HG03457 (cell line): Measurements from ENCODE around the gene SYT1.

Source experiments
- ATAC-seq: cut with Tn5 transposase; IDR thresholded peaks from one replicate; pipeline ENCODE4 v1.9.1; 2021; ENCODE audit warnings: moderate number of reproducible peaks; ENCODE audit not compliant: unreplicated experiment

The SYT1 gene

DNA sequence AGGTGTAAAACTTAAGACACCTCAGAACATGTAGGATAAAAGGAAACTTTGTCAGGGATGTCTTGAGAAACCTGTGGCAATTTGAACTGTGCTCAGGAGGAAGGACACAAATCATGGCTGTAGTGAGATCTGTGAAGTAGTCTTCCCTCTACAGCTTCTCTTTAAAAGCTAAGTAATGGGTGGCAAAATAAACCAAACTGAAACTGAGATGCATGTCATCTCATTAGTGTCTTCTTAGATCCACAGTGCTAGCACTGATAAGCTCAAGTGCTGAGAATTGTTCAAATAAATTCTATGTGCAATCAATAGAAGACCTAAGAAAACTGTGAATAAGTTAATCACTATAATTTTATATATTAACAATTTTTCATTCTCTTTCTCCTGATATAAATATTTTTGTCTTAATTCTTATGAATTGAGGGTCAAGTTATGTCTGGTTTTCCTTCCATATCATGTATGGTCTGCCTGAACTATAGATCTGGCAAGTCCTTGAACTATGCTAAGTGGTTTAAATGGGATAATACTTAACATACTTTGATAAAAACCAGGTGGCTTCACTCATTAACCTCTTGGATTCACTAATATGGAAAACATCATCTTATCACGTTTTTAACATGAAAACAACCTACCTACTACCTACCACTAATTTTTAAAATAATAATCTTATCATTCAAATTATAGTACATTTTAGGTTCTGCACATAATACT lies 27.2 kb downstream of the SYT1 start:
- no peak for ATAC-seq

DNA sequence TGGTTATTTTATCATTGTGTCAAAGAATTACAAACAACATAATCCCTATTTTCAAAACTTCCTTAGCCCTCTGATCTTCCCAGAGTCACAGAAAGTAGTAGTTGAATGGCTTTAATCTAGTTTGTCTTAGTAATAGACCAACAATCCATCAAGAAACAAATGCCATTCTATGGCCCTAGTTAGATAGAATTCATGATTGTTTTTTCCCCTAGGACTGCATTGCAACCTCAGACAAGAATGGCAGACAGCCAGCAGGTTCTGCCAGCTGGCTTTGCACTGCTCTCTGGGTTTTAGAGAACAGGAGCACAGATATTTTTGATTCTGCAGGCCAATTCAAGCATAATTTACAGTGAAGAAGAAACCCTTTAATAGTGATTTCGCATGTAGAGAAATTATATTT lies 33.8 kb downstream of the SYT1 start:
- ATAC-seq = no peak

DNA sequence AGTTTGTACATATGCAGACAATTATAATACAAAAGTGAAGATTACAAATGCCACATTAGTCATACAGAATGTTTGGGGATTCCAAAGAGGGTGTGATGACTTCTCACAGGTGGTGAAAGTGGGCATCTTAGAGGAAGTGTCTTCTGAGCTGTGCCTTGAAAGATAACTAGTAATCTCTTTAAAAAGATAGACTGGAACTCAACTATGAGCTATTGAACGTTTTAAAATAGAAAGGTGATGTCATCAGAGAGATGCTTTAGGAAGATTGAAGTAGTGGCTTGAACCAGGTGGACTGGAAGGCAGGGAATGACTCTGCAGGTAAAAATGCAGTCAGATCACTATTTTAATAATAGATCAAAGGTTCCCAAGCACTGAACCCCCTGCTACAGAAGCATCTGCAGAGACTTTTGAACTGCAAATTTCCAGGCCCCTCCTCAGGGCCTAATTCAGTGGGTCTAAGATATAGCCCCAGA lies 50.3 kb downstream of the SYT1 start:
- ATAC-seq = no peak

DNA sequence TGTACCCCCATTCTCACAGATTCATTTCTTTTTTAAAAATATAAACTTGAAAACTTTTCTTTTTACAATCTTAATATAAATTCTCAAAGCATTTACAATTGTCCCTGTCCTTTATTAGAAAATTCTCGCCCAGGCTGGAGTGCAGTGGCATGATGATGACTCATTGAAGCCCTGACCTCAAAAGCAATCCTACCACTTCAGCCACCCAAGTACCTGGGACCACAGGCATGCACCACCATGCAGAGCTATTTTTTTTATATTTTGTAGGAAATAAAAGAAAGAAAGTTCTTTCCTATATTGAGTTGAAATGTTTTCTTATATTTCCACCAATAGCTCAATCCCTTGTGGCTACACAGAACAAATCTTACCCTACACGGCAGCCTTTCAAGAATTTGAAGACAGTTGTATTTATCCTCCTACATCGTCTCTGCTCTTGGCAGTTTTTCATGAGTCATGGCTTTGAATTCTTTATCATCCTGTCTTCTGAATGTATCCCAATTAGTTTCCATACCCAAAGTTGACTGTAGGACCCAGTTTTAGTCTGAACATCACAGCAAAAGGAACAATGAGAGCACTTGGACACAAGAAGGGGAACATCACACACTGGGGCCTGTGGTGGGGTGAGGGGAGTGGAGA lies 52.4 kb downstream of the SYT1 start:
- no peak for ATAC-seq

- ATAC-seq = no peak
Measured at GRCh38 chr12:78917513-78917912, 52.9 kb downstream of the SYT1 start.

GRCh38 chr12:78918268-78918667 lies 53.7 kb downstream of the SYT1 start:
- no peak for ATAC-seq

GRCh38 chr12:78928200-78929074 lies 63.9 kb downstream of the SYT1 start:
- no peak for ATAC-seq

GRCh38 chr12:78929075-78929418 lies 64.5 kb downstream of the SYT1 start:
- ATAC-seq = no peak

GRCh38 chr12:78931466-78931990 lies 67.0 kb downstream of the SYT1 start:
- no peak for ATAC-seq

- ATAC-seq = no peak
Measured at GRCh38 chr12:78933014-78933413, 68.4 kb downstream of the SYT1 start.

GRCh38 chr12:78938341-78939084 lies 73.9 kb downstream of the SYT1 start:
- no peak for ATAC-seq

DNA sequence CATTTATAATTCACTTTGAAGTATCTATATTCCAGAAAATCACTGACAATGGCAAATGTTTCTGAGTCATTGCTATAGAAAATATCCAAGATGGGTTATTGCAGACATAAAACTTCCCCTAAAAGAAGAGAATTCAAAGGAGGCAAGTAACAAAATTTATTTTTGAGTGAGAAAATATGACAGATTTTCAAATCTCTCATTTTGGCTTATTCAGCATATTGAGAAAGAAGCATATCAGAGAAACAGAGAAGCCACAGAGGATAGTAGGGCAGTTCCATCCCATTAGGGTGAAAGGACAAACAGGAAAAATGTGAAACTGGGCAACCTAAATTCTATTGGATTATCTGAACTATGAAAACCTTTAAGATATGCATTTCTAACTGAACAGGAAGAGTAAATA lies 85.0 kb downstream of the SYT1 start:
- ATAC-seq = no peak

DNA sequence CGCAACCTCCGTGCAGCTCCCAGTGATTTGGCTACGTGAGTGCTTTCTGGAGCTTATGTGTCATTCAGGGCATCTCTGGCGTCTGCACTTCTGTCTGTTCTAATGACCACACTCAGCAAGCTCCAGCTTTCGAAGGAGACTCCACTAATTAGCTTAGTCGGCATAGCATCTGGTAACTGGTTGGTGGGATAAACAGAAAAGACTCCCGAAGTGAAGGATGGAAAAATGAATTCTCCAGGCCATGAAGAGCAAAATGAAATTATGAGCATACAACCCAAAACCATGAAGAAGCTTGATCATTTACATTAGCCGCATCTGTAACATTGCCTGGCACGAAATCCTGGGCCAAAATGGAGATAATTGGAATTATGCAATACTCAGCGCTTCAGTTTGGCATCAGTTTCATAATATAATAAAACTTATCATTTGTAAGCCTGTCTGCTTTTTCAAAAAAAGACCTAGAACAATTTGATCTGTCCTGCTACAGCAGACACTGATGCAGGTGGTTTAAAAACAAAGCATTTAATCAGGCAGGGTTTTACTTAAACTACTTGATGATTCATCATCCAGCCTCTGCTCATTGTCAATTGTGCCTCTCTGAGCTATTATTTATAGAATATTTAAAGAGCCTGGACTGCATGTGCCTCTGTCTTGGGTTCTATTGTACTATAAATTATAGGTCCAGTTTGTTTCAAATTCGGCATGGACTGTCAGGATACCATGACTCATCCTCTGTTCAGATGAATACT lies 87.4 kb downstream of the SYT1 start:
- ATAC-seq = no peak

DNA sequence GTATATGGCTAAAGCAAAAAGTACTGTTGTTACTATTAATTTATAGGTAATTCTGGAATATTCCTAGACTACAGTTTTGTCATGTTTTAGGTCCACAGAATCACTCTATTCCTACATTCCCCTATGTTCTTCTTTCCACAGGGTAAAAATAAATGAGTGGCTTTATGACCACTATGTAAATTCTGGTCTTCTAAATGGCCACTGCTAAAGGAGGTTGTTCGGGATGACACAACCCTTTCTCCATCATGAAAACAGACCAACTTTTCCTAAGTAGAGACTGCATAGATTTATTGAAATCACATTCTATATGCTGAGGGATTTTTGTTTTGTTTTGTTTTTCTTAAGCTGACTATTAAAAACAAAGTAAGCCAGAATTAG lies 88.0 kb downstream of the SYT1 start:
- no peak for ATAC-seq

GRCh38 chr12:78958941-78959340 lies 94.4 kb downstream of the SYT1 start:
- ATAC-seq = no peak

- no peak for ATAC-seq
Measured at GRCh38 chr12:78959556-78959955, 95.0 kb downstream of the SYT1 start.

- no peak for ATAC-seq
Measured at GRCh38 chr12:78961171-78961570, 96.6 kb downstream of the SYT1 start.

GRCh38 chr12:78963439-78964227 lies 99.1 kb downstream of the SYT1 start:
- ATAC-seq = no peak

GRCh38 chr12:78964521-78964920 lies 99.9 kb downstream of the SYT1 start:
- ATAC-seq = no peak
